ENCODE measurements around the gene SNRPD3.
A peak's percentile ranks its signal among the peaks of the same experiment; 100 is the strongest.
"Not testable (repeated sequence)": the region's sequence is repeated elsewhere in the genome, so short reads cannot be mapped to it uniquely, and the experiment has no call there.

SNRPD3 gene

GRCh38 chr22:24555165-24556039 lies at the start of gene SNRPD3:
TSS of gene SNRPD3 (plus strand) at chr22:24555999. CDS start at chr22:24557675, 1,676 bp downstream.
- DNase-seq = peak; percentile 85

- no peak for DNase-seq
Measured at GRCh38 chr22:24506802-24507438, 48.9 kb upstream of the SNRPD3 start.

- no peak for DNase-seq
Measured at GRCh38 chr22:24507716-24508115, 48.1 kb upstream of the SNRPD3 start.

GRCh38 chr22:24510637-24511625 lies 44.9 kb upstream of the SNRPD3 start:
- no peak for DNase-seq

GRCh38 chr22:24512043-24512442 lies 43.8 kb upstream of the SNRPD3 start:
- DNase-seq = no peak

GRCh38 chr22:24513378-24514240 lies 42.2 kb upstream of the SNRPD3 start:
- no peak for DNase-seq

GRCh38 chr22:24514241-24515026 lies 41.4 kb upstream of the SNRPD3 start:
- no peak for DNase-seq

GRCh38 chr22:24515027-24515338 lies 40.8 kb upstream of the SNRPD3 start:
- no peak for DNase-seq

DNA sequence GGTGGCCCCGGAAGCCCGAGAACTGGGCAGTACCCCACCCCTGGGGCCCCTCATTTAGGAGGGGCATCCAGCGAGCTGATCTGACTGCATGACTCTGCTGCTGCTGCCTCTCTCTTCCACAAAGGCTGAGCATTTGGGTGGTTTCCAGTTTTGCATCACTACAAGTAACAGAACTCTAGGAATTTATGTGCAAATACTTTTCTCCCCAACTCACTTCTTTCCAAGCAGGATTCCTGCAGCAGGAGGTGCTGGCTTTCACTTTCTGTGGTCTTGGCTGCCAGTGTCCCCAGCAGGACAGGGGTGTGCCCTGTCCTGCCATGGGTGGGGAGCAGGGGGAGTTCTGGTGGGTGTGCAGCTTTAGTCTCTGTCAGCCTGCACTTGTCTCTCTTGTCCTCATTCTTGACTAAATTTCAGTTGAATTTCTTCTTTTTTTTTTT lies 39.5 kb upstream of the SNRPD3 start:
- DNase-seq = no peak

DNA sequence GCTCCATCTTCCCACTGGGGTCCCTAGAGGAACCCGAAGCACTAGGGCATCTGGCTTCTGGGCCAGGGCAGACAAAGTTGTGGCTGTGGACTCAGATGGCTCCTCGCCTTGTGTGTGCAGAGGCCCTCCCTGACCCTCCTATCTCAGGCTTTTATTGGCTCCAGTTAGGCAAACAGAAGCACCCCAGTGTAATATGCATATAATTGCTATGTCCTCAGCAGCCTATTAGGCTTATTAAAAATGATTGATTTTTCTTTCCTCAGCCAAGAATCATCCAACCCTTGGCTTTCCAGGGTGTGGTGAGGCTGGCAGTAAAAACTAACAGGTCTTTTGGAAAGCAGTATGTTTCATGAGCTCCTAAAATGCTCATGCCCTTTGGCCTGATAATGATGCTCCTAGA lies 38.4 kb upstream of the SNRPD3 start:
- DNase-seq = no peak

- no peak for DNase-seq
Measured at GRCh38 chr22:24518228-24518627, 37.6 kb upstream of the SNRPD3 start.

GRCh38 chr22:24518771-24519485 lies 36.9 kb upstream of the SNRPD3 start:
- DNase-seq = no peak

- no peak for DNase-seq
Measured at GRCh38 chr22:24519496-24519895, 36.3 kb upstream of the SNRPD3 start.

DNA sequence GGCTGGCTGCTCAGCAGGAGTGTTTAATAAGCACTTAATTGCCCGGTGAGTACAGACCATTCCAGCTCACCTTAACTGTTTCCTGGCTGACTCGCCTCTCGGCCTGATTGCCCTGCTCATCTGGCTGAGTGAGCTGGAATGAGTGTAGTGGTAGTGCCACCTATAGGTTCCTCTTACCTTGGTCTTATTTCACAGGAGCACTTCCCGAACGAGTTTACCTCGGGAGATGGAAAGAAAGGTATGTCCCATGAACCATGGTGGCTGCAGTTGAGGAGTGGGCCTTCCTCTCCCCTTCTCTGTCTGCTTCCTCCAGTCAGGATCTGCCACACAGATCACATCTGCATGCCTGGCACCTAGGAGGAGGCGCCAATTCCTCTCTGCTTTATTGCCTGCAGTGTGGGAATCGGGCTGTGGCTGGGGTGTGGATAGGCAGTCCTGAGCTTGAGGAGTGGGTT lies 34.0 kb upstream of the SNRPD3 start:
- peak; percentile 61 for DNase-seq

- DNase-seq = no peak
Measured at GRCh38 chr22:24523873-24524272, 31.9 kb upstream of the SNRPD3 start.

DNA sequence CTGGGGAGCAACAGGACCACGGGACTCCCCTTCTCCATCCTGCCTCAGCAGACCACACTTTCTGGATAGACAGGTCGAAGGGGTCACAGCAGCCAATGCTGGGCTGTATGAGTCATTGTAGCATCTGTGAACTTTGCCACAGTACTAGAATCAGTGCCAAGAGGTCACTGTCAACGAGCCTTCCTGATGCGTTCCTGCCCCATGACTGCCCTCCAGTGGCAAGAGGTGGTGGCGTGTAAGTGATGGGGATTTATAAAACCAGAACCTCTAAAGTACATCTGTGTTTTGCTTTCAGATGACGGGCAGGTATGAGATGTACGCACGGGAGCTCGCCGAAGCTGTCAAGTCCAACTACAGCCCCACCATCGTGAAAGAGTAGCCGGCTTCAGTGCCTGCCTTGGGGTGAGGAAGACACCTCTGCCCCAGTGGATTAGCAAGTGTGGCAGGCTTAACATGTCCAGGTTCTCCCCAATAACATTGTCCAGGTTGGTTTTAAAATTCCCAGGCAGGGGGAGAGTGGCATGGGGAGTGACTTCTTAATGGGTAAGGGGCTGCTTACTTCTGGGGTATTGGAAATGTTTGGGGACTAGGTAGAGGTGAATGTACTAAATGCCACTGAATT lies 30.3 kb upstream of the SNRPD3 start:
- DNase-seq = peak; percentile 21

- no peak for DNase-seq
Measured at GRCh38 chr22:24526191-24526590, 29.6 kb upstream of the SNRPD3 start.

- no peak for DNase-seq
Measured at GRCh38 chr22:24529898-24530297, 25.9 kb upstream of the SNRPD3 start.

DNA sequence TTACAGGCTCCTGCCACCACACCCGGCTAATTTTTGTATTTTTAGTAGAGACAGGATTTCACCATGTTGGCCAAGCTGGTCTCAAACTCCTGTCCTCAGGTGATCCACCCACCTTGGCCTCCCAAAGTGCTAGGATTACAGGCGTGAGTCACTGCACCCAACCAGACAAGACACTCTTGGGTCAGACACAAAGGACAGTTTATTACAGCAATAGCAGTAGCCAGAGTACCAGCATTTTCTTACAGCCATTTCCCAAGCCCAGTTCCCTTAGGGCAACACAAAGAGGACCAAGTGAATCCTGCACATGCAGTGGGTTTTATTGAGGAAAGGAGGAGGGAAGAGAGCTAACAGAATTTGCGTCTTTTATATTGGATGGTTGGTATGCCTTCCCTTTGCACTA lies 24.8 kb upstream of the SNRPD3 start:
- DNase-seq = not testable (repeated sequence)

GRCh38 chr22:24532075-24532474 lies 23.7 kb upstream of the SNRPD3 start:
- no peak for DNase-seq

All from NCI-H526 treated with DMSO at 0.1 percent for 48 hours (cell line).